Measurements from ENCODE around the gene MTMR11. TPM values are rescaled to one million over a fixed set of nuclear protein-coding genes. Genes with fewer than 3 reads are reported as not detected.

Gene MTMR11
- total and polyA plus RNA-seq, 9 of the 15 experiments (the other 6 are each of a cell fraction or from before 2014, with no cell fraction given): 0.09 to 1.6 (median 0.51) TPM

GRCh38 chr1:149888247-149888998 lies 48.3 kb downstream of the MTMR11 start (continued):
- TF ChIP-seq CHAMP1 (IDR thresholded peaks at IDR 0.05): peak; percentile 28; the same call in 1 of the 2 replicates
- peak; percentile 48; the same call in 1 of the 2 replicates for TF ChIP-seq ZSCAN29 (IDR thresholded peaks at IDR 0.05)
- no peak for TF ChIP-seq MYNN (IDR thresholded peaks at IDR 0.05)
- TF ChIP-seq MYNN (CRISPR knock-in tag; IDR thresholded peaks at IDR 0.05): no peak
- TF ChIP-seq ASH1L (IDR thresholded peaks at IDR 0.05; ENCODE audit: borderline replicate concordance, low read depth, partially characterized antibody): peak; percentile 21
- TF ChIP-seq BRD9 (IDR thresholded peaks at IDR 0.05; ENCODE audit: low read depth, partially characterized antibody): peak; percentile 91
- TF ChIP-seq HMBOX1 (IDR thresholded peaks at IDR 0.05): peak; percentile 50; the same call in 1 of the 2 replicates
- TF ChIP-seq POLR2H (tag; IDR thresholded peaks at IDR 0.05; ENCODE audit: low read depth): no peak; the same call in 1 of the 2 replicates
- TF ChIP-seq NCOR1 (IDR thresholded peaks at IDR 0.05): peak; percentile 45
- TF ChIP-seq FOXJ2 (tag; IDR thresholded peaks at IDR 0.05): peak; percentile 66
- peak; percentile 58; the same call in 1 of the 2 replicates for TF ChIP-seq SUPT5H (IDR thresholded peaks at IDR 0.05)
- peak; percentile 44 to 90 (median 79) for TF ChIP-seq YY1 (IDR thresholded peaks at IDR 0.05; ENCODE audit: borderline replicate concordance in 1 of 3, control insufficient read depth in 1 of 3, extremely low read depth in 1 of 3, insufficient read depth in 3 of 3, insufficient read length in 1 of 3, insufficient replicate concordance in 2 of 3, low read depth in 1 of 3, low read length in 2 of 3)
- no peak for TF ChIP-seq HMGN3 (IDR thresholded peaks at IDR 0.05; ENCODE audit: borderline replicate concordance, extremely low read depth, insufficient read length, low read depth, low read length)
- TF ChIP-seq HDAC1 (IDR thresholded peaks at IDR 0.05): peak in 1 of 2 experiments; percentile 48; a peak in 2 of 4 replicates
- no peak for TF ChIP-seq ZNF444 (CRISPR knock-in tag; IDR thresholded peaks at IDR 0.05)
- peak; percentile 73; the same call in 1 of the 2 replicates for TF ChIP-seq ZNF212 (CRISPR knock-in tag; IDR thresholded peaks at IDR 0.05)
- peak; percentile 57 to 66 for TF ChIP-seq RAD21 (CRISPR knock-in tag; conservative IDR thresholded peaks at IDR 0.05 in 1 of 2, IDR thresholded peaks at IDR 0.05 in 1 of 2)
- peak; percentile 51 for TF ChIP-seq JUND (IDR thresholded peaks at IDR 0.05; ENCODE audit: borderline replicate concordance, low read depth, low read length)
- no peak; the same call in 2 of the 3 replicates for TF ChIP-seq JUND (tag; IDR thresholded peaks at IDR 0.05; ENCODE audit: borderline replicate concordance, low read depth, low read length)
- 0 out of 2 replicates have a peak, but pooled peaks have one; percentile 73 for TF ChIP-seq MXI1 (IDR thresholded peaks at IDR 0.05; ENCODE audit: low read depth, low read length)
- no peak for TF ChIP-seq MCM5 (IDR thresholded peaks at IDR 0.05; ENCODE audit: low read depth)
- TF ChIP-seq SAP30 (IDR thresholded peaks at IDR 0.05; ENCODE audit: borderline replicate concordance, insufficient read depth, low read depth, low read length, poor library complexity, severe bottlenecking): peak; percentile 56
- peak; percentile 58; the same call in 1 of the 2 replicates for TF ChIP-seq MAX (CRISPR knock-in tag; IDR thresholded peaks at IDR 0.05)
- TF ChIP-seq NFATC3 (IDR thresholded peaks at IDR 0.05): no peak

All from K562 (cell line).